Hepatocyte (in vitro differentiated cells): ENCODE measurements around the gene FAM181A.

Experiments
- EZH2 ChIP-seq: fragments of 200-600 bp; sonication (generic); IDR thresholded peaks from 2 replicates; pipeline ENCODE4 v1.6.1; 2016; ENCODE audit warnings: antibody characterized with exemption, mild to moderate bottlenecking, borderline replicate concordance
- EZH2phosphoT487 ChIP-seq: fragments of 200-600 bp; sonication (generic); IDR thresholded peaks from one replicate; pipeline ENCODE4 v1.6.1; 2018; ENCODE audit warnings: antibody characterized with exemption, mild to moderate bottlenecking, low read depth, moderate library complexity; ENCODE audit not compliant: unreplicated experiment, severe bottlenecking
- TF ChIP-seq, protein P1 (sequence below): fragments of 200-600 bp; sonication (generic); IDR thresholded peaks from 2 replicates; pipeline ENCODE4 v1.5.1; 2016; ENCODE audit warnings: antibody characterized with exemption, mild to moderate bottlenecking; ENCODE audit not compliant: poor library complexity

DNA sequence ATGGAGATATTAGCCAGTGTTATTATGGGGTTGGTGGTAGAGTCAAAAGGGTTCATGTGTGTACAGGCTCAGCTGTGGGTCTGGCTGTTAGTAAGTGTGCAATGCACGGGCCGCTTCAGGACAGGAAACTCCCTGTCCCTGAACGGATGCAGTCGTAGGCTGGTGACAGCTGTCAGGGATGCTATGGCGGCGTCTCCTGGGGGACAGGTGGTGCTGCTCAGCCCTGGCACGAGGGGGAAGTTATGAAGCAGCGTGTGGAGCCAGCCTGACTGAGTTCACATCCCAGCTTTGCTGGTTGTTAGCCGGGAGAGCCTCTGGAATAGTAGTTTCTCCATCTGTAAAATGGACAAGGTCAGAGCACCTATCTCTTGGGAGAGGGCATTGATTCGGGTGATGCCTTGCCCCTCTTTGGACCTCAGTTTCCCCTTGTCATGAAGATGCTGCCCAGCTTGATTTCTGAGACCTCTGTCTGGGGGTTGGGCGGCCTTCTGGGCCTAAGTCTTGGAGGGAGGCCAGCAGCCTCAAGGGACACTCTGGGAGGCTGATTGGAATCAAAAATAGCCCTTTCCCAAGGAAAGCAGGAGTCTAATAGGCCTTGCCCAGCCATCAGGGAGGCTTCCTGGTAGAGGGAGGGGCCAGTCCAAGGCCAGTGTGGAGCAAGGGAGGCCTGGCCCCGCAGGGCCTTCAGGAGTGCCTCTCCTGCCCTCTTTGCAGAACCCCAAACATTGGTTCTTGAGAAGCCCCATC, 42.1 kb downstream of the FAM181A start:
- TF ChIP-seq, protein P1, sequence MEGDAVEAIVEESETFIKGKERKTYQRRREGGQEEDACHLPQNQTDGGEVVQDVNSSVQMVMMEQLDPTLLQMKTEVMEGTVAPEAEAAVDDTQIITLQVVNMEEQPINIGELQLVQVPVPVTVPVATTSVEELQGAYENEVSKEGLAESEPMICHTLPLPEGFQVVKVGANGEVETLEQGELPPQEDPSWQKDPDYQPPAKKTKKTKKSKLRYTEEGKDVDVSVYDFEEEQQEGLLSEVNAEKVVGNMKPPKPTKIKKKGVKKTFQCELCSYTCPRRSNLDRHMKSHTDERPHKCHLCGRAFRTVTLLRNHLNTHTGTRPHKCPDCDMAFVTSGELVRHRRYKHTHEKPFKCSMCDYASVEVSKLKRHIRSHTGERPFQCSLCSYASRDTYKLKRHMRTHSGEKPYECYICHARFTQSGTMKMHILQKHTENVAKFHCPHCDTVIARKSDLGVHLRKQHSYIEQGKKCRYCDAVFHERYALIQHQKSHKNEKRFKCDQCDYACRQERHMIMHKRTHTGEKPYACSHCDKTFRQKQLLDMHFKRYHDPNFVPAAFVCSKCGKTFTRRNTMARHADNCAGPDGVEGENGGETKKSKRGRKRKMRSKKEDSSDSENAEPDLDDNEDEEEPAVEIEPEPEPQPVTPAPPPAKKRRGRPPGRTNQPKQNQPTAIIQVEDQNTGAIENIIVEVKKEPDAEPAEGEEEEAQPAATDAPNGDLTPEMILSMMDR: no peak
- TF ChIP-seq EZH2: no peak
- no peak for TF ChIP-seq EZH2phosphoT487
